ENCODE measurements around the gene IRF2.

The IRF2 gene

GRCh38 chr4:184473499-184474262 lies 669 bp downstream of the IRF2 start:
- no peak for DNase-seq (ENCODE audit: low read depth)

- no peak for DNase-seq (ENCODE audit: low read depth)
Observed at GRCh38 chr4:184472614-184473498, 1.5 kb downstream of the IRF2 start.

GRCh38 chr4:184471881-184472613 lies 2.3 kb downstream of the IRF2 start:
- no peak for DNase-seq (ENCODE audit: low read depth)

DNA sequence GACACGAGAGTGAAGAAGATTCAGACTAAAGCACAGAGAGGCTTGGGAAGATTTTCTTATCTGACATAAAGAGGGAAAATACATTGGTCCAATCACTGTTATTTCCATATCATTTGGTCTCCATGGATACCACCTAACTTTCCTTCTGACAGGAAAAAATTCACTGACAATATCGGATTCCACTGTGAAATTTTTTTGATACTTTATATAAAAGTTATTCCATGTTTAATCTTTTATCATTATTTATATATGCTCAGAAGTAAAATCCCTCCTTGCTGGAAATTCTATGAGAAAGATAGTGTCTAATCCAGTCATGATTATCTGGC lies 3.6 kb downstream of the IRF2 start:
- DNase-seq (ENCODE audit: low read depth), result no peak

DNA sequence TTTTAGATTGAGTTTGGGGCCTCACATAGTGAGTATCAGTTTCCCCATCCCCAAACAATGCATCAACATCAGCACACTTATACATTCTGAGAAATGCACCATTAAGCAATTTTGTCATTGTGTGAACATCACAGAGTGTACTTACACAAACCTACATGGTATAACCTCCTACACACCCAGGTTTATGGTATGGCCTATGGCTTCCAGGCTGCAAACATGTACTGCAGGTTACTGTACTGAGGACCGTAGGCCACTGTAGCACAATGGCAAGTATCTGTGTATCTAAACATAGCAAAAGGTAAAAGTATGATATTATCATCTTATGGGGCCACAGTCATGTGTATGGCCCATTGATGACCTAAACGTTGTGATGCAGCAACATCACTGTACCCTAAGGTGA lies 7.7 kb downstream of the IRF2 start:
- DNase-seq (ENCODE audit: low read depth), result no peak

- no peak for DNase-seq (ENCODE audit: low read depth)
Observed at GRCh38 chr4:184464759-184465454, 9.4 kb downstream of the IRF2 start.

DNA sequence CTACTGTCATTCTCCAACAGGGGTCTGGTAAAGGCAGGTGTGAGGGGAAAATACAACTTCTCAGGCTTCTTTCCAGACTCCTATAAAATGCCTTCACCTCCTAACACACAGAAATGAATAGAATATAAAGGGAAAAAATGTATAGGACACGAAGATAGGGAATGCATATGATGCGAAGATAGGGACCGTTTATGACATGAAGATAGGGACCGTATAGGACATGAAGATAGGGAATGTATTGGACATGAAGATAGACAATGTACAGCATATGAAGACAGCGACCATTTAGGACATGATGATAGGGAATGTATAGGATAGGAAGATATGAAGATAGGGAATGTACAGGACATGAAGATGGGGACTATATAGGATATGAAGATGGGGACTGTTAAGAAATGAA lies 10.5 kb downstream of the IRF2 start:
- DNase-seq (ENCODE audit: low read depth), result no peak

- DNase-seq (ENCODE audit: low read depth), result no peak
Observed at GRCh38 chr4:184463158-184463557, 11.2 kb downstream of the IRF2 start.

DNA sequence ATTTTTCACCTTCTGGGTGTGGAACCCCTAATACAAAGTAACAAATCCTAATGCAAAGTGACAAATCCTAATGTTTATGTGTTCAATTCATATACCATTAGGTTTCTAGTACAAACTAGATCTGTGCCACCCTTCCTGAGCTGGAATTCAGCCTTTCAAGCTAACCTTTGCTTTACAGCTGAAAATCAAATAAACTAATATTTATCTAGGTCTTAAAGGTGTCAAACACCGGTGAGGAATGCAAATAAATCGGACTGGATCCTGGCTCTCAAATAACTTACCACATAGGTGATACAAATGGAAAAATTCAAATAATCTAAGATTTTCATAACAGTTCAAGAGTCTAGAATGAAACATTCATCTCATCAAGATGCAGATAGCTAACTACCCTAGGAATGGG lies 11.6 kb downstream of the IRF2 start:
- DNase-seq (ENCODE audit: low read depth), result no peak

DNA sequence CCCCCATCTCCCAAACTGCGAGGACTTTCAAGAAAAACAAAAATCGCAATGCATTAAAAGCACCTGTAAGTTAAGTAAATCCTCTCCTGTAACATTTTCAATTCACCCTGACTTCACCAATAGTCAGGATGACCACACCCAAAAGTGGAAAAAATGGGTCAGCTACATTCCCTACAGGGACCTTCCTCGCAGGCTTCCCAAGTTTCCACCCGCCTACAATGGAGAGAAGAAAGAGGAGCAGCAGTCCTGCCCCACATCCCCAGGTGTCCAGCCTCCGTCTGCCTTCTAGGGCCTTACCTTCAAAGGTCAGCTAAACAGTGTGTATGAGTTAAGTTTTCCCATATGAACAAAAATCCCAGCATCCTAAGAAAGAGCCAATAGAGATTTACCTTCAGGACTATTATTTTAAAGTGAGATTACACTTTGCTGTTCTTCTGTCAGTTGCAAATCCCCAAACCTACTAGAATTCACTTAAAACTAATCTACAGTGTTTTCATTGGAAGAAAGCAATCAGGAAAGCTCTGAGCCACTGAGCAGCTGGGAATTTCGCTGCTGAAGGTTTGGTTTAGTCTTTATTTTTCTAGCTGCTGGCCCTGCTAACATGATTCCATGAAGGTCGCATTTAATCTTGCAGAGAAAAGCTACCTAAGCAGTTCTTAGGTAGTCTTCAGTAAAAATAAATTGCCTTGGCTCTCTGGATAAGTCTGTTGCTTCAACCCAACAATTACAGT lies 12.5 kb downstream of the IRF2 start:
- no peak for DNase-seq (ENCODE audit: low read depth)

DNA sequence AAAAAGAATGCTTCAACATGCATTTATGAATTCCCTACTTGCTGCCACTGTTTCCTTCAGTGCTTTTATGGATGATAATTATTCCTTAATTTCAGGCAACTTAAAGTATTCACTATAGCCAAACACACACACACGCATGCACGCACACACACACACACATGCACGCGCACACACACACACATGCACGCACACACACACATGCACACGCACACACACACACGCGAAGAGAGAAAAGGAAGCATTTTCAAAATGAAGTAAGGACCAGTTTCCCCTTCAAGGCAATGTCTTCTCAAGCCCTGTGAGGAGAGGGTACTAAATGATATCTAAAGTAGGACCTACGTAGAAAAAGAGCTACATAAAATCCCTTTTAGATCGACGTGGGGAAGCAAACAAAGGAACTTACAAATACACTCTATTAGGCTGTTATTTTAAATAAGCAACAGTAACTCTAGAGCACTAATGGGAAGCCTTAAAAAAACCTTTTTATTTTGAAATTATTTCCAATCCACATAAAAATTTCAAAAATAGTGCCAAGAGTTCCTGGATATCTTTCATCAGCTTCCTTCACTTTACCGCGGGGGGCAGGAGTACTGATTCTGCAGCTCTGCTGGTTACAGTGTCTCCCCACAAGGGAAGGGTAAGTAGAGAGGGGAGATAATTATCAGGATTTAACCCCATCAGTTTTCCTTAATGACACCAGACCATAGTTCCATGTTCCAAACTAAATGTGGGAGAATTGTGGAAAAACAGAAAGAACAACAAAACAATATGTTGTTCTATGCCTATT lies 13.7 kb downstream of the IRF2 start:
- no peak for DNase-seq (ENCODE audit: low read depth)

DNA sequence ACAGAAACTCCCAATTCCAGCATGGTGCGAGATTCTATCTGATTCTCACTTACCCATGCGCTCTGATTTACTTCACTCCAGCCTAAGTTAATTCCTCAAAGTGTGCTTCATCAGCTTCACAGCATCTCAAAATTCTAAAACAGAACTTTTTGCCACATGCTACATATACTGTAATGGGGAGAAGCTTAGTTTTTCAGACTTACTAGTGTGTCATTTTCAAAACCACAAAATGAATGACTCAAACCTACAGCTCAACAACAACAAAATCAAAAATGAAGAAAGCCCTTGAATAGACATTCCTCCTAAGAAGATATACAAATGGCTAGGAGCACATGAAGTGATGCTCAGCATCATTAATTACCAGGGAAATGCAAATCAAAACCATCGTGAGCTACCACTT lies 14.9 kb downstream of the IRF2 start:
- DNase-seq (ENCODE audit: low read depth), result no peak

DNA sequence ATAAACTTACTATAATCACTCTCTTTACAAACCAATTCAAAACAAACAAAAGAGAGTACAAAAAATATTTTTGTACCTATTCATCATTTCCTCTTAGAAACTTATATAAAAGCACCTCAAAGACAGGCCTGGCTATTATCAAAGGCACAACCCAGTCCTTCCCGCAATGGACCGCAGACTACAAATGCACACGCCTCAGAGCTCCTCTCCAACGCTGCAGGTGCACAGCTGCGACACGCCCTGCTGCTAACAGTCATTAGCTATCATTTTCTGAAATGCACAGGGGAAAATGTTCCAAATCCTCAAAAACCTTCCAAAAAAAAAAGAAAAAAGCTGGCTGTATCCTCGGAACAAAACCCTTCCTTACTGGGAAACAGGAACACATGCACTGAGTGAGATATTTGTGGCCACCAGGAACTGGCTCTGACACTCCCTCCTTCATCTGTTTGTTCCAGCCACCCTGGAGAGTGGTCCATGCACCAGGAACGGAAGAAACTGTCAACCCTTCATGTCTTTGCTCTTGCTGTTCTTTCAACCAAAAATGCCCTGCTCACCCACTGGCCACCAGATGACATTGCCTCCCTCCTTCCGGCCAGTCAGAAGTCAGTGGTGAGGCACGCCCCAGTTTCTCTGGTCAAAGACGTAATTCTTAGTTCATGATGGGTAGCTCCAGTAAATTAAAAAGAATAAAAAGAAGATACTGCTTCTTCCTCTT lies 16.7 kb downstream of the IRF2 start:
- DNase-seq (ENCODE audit: low read depth), result no peak

DNA sequence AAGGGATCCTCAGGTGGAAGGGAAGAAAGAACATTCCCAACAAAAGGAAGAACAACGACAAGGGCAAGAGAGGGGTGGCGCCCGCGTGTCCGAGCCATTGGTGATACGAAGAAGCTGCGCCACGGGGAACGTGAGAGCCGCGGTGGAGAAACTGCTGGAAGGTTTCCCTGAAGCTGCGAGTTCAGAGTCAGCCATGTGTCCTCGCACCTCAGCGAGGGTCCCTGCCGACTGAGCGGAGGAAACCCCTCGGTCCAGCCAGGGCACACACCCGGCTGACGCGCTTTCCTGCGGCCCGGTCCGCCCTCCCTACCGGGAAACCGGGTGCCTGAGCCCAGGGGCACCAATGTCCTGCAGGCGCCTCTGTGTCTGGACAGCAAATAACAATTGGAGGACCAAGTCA lies 18.0 kb downstream of the IRF2 start:
- DNase-seq (ENCODE audit: low read depth), result no peak

DNA sequence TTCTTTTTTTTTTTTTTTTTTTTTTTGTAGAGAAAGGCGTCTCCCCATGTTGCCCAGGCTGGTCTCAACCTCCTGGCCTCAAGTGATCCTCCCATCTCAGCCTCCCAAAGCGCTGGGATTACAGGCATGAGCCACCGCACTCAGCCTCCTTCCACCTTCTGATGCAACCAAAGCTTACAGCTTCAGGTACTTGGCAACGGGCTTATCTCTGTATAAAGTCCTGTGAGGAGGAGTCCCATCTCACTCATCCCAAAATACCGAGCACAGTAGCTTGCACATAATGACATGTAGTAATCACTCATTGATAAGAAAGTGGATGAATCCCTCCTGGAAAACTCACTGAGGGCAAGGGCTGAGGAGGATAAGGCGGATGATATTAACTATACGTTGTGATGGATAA lies 19.1 kb downstream of the IRF2 start:
- DNase-seq (ENCODE audit: low read depth), result no peak

DNA sequence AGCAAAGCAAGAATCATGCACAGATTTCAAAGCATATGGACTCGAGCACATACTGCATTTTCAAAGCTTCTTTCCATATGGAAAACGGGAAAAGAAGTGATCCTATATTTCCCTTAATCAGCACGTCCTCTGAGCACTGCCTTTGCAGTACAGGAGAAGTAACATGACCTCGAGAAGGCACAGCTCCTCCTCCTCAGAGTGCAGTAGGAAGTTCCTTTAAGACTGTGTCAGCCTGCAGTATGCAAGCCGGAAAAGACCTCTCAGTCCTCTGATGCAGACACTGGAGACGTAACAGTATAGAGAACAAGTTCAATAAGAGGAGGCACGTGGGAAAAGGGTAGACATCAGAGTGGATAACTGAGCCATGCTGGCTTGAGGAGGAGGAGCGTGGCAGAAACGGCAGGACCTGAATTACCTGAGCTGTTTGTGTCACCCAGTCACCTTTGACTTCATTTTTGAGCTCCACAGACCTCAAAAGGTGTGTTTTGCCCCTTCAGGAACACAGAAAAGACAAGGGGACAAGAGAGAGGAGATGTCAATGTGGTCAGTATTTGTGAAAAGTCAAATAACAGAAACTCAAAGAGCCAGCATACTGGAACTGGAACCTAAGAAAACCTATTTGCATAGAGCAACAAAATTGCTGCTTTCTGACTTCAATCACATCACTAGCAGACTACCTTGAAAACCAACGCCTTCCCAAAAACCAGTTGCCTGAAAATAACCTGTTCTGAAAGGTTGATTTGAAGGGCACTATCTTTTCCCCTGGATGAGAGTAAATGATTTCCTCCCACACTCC lies 20.8 kb downstream of the IRF2 start:
- DNase-seq (ENCODE audit: low read depth), result peak; percentile 55

DNA sequence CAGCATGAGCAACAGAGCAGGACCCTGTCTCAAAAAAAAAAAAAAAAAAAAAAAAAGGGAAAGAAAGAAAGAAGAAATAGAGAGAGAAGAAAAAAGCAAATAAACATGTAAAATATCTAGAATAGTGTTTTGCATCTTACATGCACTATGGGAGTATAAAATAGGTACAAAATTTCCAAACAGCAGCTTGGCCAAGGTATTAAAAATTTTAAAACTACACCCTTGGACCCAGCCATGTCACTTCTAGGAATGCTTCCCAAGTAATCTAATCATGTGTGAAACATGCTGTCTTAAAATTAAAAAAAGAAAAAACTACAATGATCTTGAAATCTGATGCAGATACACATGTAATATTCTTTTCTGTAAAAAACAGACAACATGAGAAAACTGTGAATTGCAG lies 21.6 kb downstream of the IRF2 start:
- DNase-seq (ENCODE audit: low read depth), result no peak

- DNase-seq (ENCODE audit: low read depth), result no peak
Observed at GRCh38 chr4:184451726-184452125, 22.6 kb downstream of the IRF2 start.

Data from fibroblast of the conjunctiva (primary cell).